AG09319 (cell line): ENCODE data around the gene IL19.

Experiments used
- DNase-seq: peaks from one replicate; pipeline ENCODE4 v3.0.0-alpha.2; 2010; ENCODE audit warnings: low read depth; ENCODE audit errors: extremely low read depth
- TF ChIP-seq, protein P1 (sequence below): IDR thresholded peaks from 2 replicates; pipeline ENCODE4 v1.5.1; 2011; ENCODE audit warnings: low read depth, mild to moderate bottlenecking, inconsistent platforms, low read length, moderate library complexity

IL19 gene

GRCh38 chr1:206797534-206798383 is 27.2 kb downstream of the IL19 start:
- TF ChIP-seq, protein P1, sequence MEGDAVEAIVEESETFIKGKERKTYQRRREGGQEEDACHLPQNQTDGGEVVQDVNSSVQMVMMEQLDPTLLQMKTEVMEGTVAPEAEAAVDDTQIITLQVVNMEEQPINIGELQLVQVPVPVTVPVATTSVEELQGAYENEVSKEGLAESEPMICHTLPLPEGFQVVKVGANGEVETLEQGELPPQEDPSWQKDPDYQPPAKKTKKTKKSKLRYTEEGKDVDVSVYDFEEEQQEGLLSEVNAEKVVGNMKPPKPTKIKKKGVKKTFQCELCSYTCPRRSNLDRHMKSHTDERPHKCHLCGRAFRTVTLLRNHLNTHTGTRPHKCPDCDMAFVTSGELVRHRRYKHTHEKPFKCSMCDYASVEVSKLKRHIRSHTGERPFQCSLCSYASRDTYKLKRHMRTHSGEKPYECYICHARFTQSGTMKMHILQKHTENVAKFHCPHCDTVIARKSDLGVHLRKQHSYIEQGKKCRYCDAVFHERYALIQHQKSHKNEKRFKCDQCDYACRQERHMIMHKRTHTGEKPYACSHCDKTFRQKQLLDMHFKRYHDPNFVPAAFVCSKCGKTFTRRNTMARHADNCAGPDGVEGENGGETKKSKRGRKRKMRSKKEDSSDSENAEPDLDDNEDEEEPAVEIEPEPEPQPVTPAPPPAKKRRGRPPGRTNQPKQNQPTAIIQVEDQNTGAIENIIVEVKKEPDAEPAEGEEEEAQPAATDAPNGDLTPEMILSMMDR: peak; percentile 38
- no peak for DNase-seq

- no peak for DNase-seq
- TF ChIP-seq, protein P1: no peak
Observed at GRCh38 chr1:206798384-206798996, 27.9 kb downstream of the IL19 start.

DNA sequence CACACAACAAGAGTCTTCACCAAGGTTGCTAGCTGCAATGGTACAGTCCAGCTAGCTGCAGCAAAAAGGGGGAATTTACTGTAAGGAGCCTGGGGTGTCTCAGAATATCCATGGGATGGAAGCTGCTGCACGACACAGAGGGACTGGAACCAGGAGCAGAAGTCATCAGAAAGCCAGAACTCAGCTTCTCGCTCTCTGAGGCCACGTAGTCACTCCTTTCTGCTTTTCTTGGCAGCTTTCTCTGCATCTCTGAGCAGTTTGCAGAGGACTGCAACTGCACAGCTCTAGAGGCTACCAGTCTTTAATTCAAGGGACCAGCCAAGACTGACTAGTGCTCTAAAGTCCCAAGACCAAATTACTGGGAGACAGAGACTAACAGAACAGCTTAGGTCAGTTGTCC is 28.7 kb downstream of the IL19 start:
- DNase-seq: no peak
- TF ChIP-seq, protein P1: no peak

- TF ChIP-seq, protein P1: no peak
Observed at GRCh38 chr1:206800411-206800810, 29.8 kb downstream of the IL19 start.

DNA sequence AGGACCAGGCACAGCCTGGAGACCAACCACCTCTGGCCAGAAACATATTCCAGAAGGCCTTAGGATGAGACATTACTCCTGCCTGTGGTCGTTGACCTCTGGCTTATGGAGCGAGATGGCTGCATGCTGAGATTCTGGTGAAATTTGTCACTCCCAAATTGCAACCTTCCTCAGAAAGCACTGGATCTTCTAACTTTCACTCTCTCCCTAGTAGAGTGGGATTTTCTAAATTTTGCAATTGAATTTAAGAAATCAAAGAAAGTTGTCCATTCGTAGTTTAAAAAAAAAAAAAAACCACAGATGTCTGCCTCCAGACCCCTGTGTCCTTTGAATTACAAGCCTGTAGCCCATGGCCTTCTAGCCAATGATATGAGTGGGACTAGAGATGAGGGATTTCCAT is 30.3 kb downstream of the IL19 start:
- TF ChIP-seq, protein P1: no peak
- DNase-seq: no peak

More at GRCh38 chr1:206800411-206800810, 29.8 kb downstream of the IL19 start:
- no peak for DNase-seq

DNA sequence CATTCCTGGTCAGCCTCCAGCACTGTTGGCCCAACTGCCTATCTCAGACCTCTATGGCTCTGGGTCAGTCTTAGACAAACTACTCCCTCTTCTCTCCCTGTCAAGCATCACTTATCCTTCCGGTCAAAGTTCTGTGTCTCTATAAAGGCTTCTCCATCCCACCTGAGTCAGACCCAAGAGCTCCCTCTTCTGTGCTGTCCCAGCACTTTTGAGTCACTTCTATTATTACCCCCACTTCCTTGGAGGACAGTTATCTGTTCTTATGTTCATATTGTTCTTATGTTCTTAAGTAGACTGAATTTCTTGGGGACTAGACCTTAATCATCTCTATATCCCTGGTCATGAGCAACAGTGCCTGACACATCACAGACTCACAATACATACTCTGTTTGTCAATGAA is 30.9 kb downstream of the IL19 start:
- TF ChIP-seq, protein P1: no peak
- DNase-seq: no peak

- no peak for DNase-seq
- TF ChIP-seq, protein P1: no peak
Observed at GRCh38 chr1:206802401-206802800, 31.8 kb downstream of the IL19 start.
